K562 (cell line): ENCODE measurements around the gene TMEM245. TPM values are rescaled to one million over a fixed set of nuclear protein-coding genes. Genes with fewer than 3 reads are reported as not detected.

ENCODE experiments used
- CC2D1A ChIP-seq: fragments of 450-650 bp; IDR thresholded peaks from 2 replicates; pipeline ENCODE4 v1.6.1; 2017; ENCODE audit warnings: mild to moderate bottlenecking
- CEBPG ChIP-seq, 3 experiments: fragments of 200-800 bp in 1 of 3; sonication (Bioruptor generic) in 1 of 3; sonication (generic) in 1 of 3; formaldehyde crosslinking in 1 of 3; IDR thresholded peaks in 2 of 3; conservative IDR thresholded peaks in 1 of 3; 2 replicates each; pipeline versions ENCODE4 v1.6.1 to v1.8.0; 2016 to 2022; ENCODE audit warnings: missing compliant biosample characterization in 2 of 3, missing genetic modification characterization in 2 of 3, mild to moderate bottlenecking in 1 of 3, missing genetic modification reagents in 1 of 3
- DPF2 ChIP-seq: fragments of 450-650 bp; IDR thresholded peaks from 2 replicates; pipeline ENCODE4 v1.6.1; 2016
- EP400 ChIP-seq: fragments of 450-650 bp; IDR thresholded peaks from 2 replicates; pipeline ENCODE4 v1.6.1; 2017; ENCODE audit warnings: antibody characterized with exemption, mild to moderate bottlenecking, moderate library complexity
- HDAC2 ChIP-seq: fragments of 450-650 bp; IDR thresholded peaks from 2 replicates; pipeline ENCODE4 v1.6.1; 2016; ENCODE audit warnings: mild to moderate bottlenecking
- KDM1A ChIP-seq, 2 experiments: fragments of 450-650 bp; IDR thresholded peaks; 2 replicates each; pipeline ENCODE4 v1.6.1; 2016; ENCODE audit warnings: mild to moderate bottlenecking in 2 of 2
- MAFK ChIP-seq: IDR thresholded peaks from 2 replicates; pipeline ENCODE4 v1.6.1; 2011; ENCODE audit warnings: low read length, improper control_type of control experiment
- NFE2 ChIP-seq: IDR thresholded peaks from 2 replicates; pipeline ENCODE4 v1.6.1; 2014; ENCODE audit warnings: antibody characterized with exemption, low read depth
- PBX2 ChIP-seq, 2 experiments: IDR thresholded peaks in 1 of 2; conservative IDR thresholded peaks in 1 of 2; 2 replicates each; pipeline ENCODE4 v1.6.1; 2016; ENCODE audit warnings: low read depth in 2 of 2, mild to moderate bottlenecking in 1 of 2, missing compliant biosample characterization in 1 of 2, missing genetic modification characterization in 1 of 2, moderate library complexity in 1 of 2
- PRPF4 ChIP-seq: fragments of 200-400 bp; formaldehyde crosslinking; IDR thresholded peaks from one replicate; pipeline ENCODE4 v1.6.1; 2017; ENCODE audit warnings: low read length, low read depth, mild to moderate bottlenecking; ENCODE audit not compliant: insufficient read depth, poor library complexity, severe bottlenecking
- RCOR1 ChIP-seq, 2 experiments: IDR thresholded peaks; 2 replicates each; pipeline ENCODE4 v1.6.1; 2012; ENCODE audit warnings: low read depth in 2 of 2, low read length in 2 of 2, borderline replicate concordance in 1 of 2, improper control_type of control experiment in 1 of 2
- THAP7 ChIP-seq: fragments of 250-450 bp; sonication (Bioruptor Pico); IDR thresholded peaks from 2 replicates; pipeline ENCODE4 v1.5.0; 2021
- ZNF586 ChIP-seq: fragments of 450-650 bp; formaldehyde crosslinking; conservative IDR thresholded peaks from 2 replicates; pipeline ENCODE4 v1.4.0; 2020; ENCODE audit warnings: mild to moderate bottlenecking, moderate library complexity
- polyA plus RNA-seq, 8 experiments: library from polyadenylated mRNA; depleted of rRNA in 4 of 8; stranded (reverse) in 5 of 8; unstranded in 3 of 8; fragments of >200 nt; fragmentation: Nextera tagmentation in 2 of 8; fragmentation: Illumina TruSeq in 1 of 8; extraction: Ambion mirVana in 2 of 8; extraction: Trizol in 1 of 8; gene quantifications; 2 replicates each; pipeline versions ENCODE4 v1.2.1 to v1.2.3, GENCODE V29; 2011 to 2014; ENCODE audit warnings: inconsistent platforms in 1 of 8, missing spikeins in 1 of 8
- total RNA-seq, 7 experiments: library from RNA; depleted of rRNA in 6 of 7; stranded (reverse); fragments of >200 nt in 6 of 7; fragmentation: Illumina TruSeq in 2 of 7; extraction: Trizol in 2 of 7; gene quantifications; 2 replicates each; pipeline versions ENCODE4 v1.2.1 to v1.2.3, GENCODE V29; 2011 to 2021; ENCODE audit warnings: low replicate concordance in 1 of 7
- TF ChIP-seq, protein P1 (sequence below): sonication (generic); IDR thresholded peaks from 2 replicates; pipeline ENCODE4 v1.6.1; 2016
- TF ChIP-seq, protein P2 (sequence below): fragments of 200-800 bp; sonication (Bioruptor generic); IDR thresholded peaks from 2 replicates; pipeline ENCODE4 v1.6.1; 2016; ENCODE audit warnings: missing genetic modification characterization, missing compliant biosample characterization

TMEM245 gene
- total and polyA plus RNA-seq, 9 of the 15 experiments (the other 6 are each of a cell fraction or from before 2014, with no cell fraction given) = 8.5 to 43.2 (median 24.3) TPM

GRCh38 chr9:109117856-109118807, 1.6 kb downstream of the TMEM245 start (continued):
- TF ChIP-seq PBX2 (CRISPR knock-in tag; IDR thresholded peaks at IDR 0.05; ENCODE audit: low read depth) (no peak), PBX2 (tag; conservative IDR thresholded peaks at IDR 0.05; ENCODE audit: low read depth) (peak; percentile 85), ZNF586 (CRISPR knock-in tag) (no peak), HDAC2 (0 out of 2 replicates have a peak, but pooled peaks have one; percentile 28), MAFK (peak; percentile 10; the same call in 1 of the 2 replicates), DPF2 (peak; percentile 92), THAP7 (CRISPR knock-in tag) (no peak), EP400 (0 out of 2 replicates have a peak, but pooled peaks have one; percentile 16), RCOR1 (IDR thresholded peaks at IDR 0.05; ENCODE audit: borderline replicate concordance in 1 of 2, low read depth in 2 of 2, low read length in 2 of 2) (peak in 1 of 2 experiments; percentile 88; a peak in 2 of 4 replicates), CC2D1A (peak; percentile 14; the same call in 1 of the 2 replicates), CEBPG (CRISPR knock-in tag; IDR thresholded peaks at IDR 0.05) (no peak), CEBPG (tag; conservative IDR thresholded peaks at IDR 0.05 in 1 of 2, IDR thresholded peaks at IDR 0.05 in 1 of 2) (peak; percentile 40 to 56; a peak in 2 of 4 replicates), PRPF4 (no peak), NFE2 (peak; percentile 67), KDM1A (IDR thresholded peaks at IDR 0.05) (peak; percentile 81 to 85)
- TF ChIP-seq, protein P1, sequence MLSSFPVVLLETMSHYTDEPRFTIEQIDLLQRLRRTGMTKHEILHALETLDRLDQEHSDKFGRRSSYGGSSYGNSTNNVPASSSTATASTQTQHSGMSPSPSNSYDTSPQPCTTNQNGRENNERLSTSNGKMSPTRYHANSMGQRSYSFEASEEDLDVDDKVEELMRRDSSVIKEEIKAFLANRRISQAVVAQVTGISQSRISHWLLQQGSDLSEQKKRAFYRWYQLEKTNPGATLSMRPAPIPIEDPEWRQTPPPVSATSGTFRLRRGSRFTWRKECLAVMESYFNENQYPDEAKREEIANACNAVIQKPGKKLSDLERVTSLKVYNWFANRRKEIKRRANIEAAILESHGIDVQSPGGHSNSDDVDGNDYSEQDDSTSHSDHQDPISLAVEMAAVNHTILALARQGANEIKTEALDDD = peak; percentile 63
- TF ChIP-seq, protein P2, sequence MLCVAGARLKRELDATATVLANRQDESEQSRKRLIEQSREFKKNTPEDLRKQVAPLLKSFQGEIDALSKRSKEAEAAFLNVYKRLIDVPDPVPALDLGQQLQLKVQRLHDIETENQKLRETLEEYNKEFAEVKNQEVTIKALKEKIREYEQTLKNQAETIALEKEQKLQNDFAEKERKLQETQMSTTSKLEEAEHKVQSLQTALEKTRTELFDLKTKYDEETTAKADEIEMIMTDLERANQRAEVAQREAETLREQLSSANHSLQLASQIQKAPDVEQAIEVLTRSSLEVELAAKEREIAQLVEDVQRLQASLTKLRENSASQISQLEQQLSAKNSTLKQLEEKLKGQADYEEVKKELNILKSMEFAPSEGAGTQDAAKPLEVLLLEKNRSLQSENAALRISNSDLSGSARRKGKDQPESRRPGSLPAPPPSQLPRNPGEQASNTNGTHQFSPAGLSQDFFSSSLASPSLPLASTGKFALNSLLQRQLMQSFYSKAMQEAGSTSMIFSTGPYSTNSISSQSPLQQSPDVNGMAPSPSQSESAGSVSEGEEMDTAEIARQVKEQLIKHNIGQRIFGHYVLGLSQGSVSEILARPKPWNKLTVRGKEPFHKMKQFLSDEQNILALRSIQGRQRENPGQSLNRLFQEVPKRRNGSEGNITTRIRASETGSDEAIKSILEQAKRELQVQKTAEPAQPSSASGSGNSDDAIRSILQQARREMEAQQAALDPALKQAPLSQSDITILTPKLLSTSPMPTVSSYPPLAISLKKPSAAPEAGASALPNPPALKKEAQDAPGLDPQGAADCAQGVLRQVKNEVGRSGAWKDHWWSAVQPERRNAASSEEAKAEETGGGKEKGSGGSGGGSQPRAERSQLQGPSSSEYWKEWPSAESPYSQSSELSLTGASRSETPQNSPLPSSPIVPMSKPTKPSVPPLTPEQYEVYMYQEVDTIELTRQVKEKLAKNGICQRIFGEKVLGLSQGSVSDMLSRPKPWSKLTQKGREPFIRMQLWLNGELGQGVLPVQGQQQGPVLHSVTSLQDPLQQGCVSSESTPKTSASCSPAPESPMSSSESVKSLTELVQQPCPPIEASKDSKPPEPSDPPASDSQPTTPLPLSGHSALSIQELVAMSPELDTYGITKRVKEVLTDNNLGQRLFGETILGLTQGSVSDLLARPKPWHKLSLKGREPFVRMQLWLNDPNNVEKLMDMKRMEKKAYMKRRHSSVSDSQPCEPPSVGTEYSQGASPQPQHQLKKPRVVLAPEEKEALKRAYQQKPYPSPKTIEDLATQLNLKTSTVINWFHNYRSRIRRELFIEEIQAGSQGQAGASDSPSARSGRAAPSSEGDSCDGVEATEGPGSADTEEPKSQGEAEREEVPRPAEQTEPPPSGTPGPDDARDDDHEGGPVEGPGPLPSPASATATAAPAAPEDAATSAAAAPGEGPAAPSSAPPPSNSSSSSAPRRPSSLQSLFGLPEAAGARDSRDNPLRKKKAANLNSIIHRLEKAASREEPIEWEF (CRISPR knock-in tag) = peak; percentile 38; the same call in 1 of the 2 replicates
